ENCODE data around the gene HSD3B7. TPM values are rescaled to one million over a fixed set of nuclear protein-coding genes. Genes with fewer than 3 reads are reported as not detected.
A peak's percentile ranks its signal among the peaks of the same experiment; 100 is the strongest.

The HSD3B7 gene
- total RNA-seq, 2 donors from 2014 or later = 19.0 to 20.9 TPM

- DNase-seq = peak; percentile 75
- H3K9me3 ChIP-seq = no peaks in the 10 kb centered on the region
- intact Hi-C loops (cut with DNase I) = loop anchor here (2.0 to 10.0 kb wide), 4 partner anchors 111 to 882 kb away; no protein-coding TSS in a partner anchor
- H3K36me3 ChIP-seq = no peaks in the 10 kb centered on the region
- H3K9ac ChIP-seq (ENCODE audit: low read depth in 2 of 2, low read length in 2 of 2) = peak overlapping the region; percentile 70 to 76
- H3K27ac ChIP-seq = peak overlapping the region; percentile 53
- no peak for TF ChIP-seq CTCF (IDR thresholded peaks at IDR 0.05)
- peak overlapping the region; percentile 56 for H3K4me3 ChIP-seq
- no peaks in the 10 kb centered on the region for H3K27me3 ChIP-seq
- H3K4me1 ChIP-seq = no peaks in the 10 kb centered on the region
Measured at GRCh38 chr16:30985401-30986128, 558 bp downstream of the HSD3B7 start.

GRCh38 chr16:30986129-30986991, 1.4 kb downstream of the HSD3B7 start:
- Histone ChIP-seq H3K27ac (no peak overlapping the region), H3K4me3 (no peak overlapping the region), H3K9me3 (no peaks in the 10 kb centered on the region), H3K4me1 (no peaks in the 10 kb centered on the region), H3K9ac (ENCODE audit: low read depth in 2 of 2, low read length in 2 of 2) (peak overlapping the region in 1 of 2 donors; percentile 76), H3K36me3 (no peaks in the 10 kb centered on the region), H3K27me3 (no peaks in the 10 kb centered on the region)
- intact Hi-C loops (cut with DNase I) = loop anchor here (5.0 to 10.0 kb wide), 3 partner anchors 158 to 881 kb away; no protein-coding TSS in a partner anchor
- no peak for DNase-seq
- TF ChIP-seq CTCF (IDR thresholded peaks at IDR 0.05) = no peak

GRCh38 chr16:30987581-30988190, 2.7 kb downstream of the HSD3B7 start:
- intact Hi-C loops (cut with DNase I) = loop anchor here (5.0 to 10.0 kb wide), 3 partner anchors 157 to 880 kb away; no protein-coding TSS in a partner anchor
- DNase-seq = no peak
- Histone ChIP-seq H3K36me3 (no peaks in the 10 kb centered on the region), H3K27ac (no peak overlapping the region), H3K9me3 (no peaks in the 10 kb centered on the region), H3K4me3 (no peak overlapping the region), H3K9ac (ENCODE audit: low read depth in 2 of 2, low read length in 2 of 2) (no peak overlapping the region), H3K27me3 (no peaks in the 10 kb centered on the region), H3K4me1 (no peaks in the 10 kb centered on the region)
- no peak for TF ChIP-seq CTCF (IDR thresholded peaks at IDR 0.05)

GRCh38 chr16:30989469-30990047, 4.6 kb downstream of the HSD3B7 start:
- no peak for TF ChIP-seq CTCF (IDR thresholded peaks at IDR 0.05)
- H3K9ac ChIP-seq (ENCODE audit: low read depth in 2 of 2, low read length in 2 of 2) = no peak overlapping the region
- no peaks in the 10 kb centered on the region for H3K9me3 ChIP-seq
- H3K27ac ChIP-seq = no peak overlapping the region
- no peaks in the 10 kb centered on the region for H3K4me1 ChIP-seq
- no peak for DNase-seq
- H3K36me3 ChIP-seq = no peaks in the 10 kb centered on the region
- H3K4me3 ChIP-seq = no peak overlapping the region
- H3K27me3 ChIP-seq = no peaks in the 10 kb centered on the region
- intact Hi-C loops (cut with DNase I) = loop anchor here (5.0 to 10.0 kb wide), 3 partner anchors 155 to 878 kb away; no protein-coding TSS in a partner anchor

GRCh38 chr16:30990105-30990504, 5.1 kb downstream of the HSD3B7 start:
- Histone ChIP-seq H3K9ac (ENCODE audit: low read depth in 2 of 2, low read length in 2 of 2) (no peak overlapping the region), H3K27me3 (no peaks in the 10 kb centered on the region), H3K4me3 (no peak overlapping the region), H3K27ac (no peak overlapping the region), H3K36me3 (no peaks in the 10 kb centered on the region), H3K9me3 (no peaks in the 10 kb centered on the region), H3K4me1 (no peaks in the 10 kb centered on the region)
- intact Hi-C loops (cut with DNase I) = no loop called here
- TF ChIP-seq CTCF (IDR thresholded peaks at IDR 0.05) = no peak
- no peak for DNase-seq
